NCI-H1930 (cell line): ENCODE data around the gene TRIM28.
"Not testable (repeated sequence)": the region's sequence is repeated elsewhere in the genome, so short reads cannot be mapped to it uniquely, and the experiment has no call there.

Source experiments
- DNase-seq, 2 experiments: peaks; one replicate each; lab custom pipeline; 2025; lab: John Stamatoyannopoulos, UW

TRIM28 gene

DNA sequence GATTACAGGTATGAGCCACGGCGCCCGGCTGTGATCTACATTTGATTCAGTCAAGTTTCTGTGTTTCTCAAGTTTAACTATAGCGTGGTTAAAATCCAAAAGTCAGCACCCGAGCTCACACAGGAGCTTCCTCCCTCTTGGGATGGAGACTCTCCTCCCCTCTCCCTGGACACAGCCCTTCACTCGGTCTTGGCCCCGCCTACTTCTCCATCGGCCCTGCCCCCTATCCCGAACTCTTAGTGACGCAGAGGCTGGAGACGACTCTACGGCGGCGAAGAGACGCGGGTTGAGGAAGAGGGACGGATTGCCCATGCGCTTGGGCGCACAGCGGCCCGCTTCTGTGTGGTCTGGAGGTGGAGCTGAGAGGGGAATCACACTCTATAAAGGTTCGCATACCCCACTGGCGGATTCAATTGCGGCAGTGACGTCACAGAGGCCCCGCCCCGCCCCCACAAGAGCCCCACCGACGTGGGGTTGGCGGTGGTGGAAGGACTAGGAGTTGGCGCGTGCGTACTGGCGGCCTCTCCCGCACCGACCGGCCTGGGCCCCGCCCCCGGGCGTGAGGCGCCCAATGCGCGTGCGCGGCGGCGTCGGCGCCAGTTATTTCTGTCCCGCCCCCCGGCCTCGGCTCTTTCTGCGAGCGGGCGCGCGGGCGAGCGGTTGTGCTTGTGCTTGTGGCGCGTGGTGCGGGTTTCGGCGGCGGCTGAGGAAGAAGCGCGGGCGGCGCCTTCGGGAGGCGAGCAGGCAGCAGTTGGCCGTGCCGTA is at the start of gene TRIM28:
Gene TRIM28 (plus strand): TSS at position 239 of the 765 bp plus-strand sequence. CDS start 694 bp downstream, outside the sequence.
- DNase-seq, result no peak

GRCh38 chr19:58497634-58498170 is 46.2 kb upstream of the TRIM28 start:
- no peak for DNase-seq

- DNase-seq, result no peak
These were observed 45.4 kb upstream of the TRIM28 start for GRCh38 chr19:58498316-58499020.

DNA sequence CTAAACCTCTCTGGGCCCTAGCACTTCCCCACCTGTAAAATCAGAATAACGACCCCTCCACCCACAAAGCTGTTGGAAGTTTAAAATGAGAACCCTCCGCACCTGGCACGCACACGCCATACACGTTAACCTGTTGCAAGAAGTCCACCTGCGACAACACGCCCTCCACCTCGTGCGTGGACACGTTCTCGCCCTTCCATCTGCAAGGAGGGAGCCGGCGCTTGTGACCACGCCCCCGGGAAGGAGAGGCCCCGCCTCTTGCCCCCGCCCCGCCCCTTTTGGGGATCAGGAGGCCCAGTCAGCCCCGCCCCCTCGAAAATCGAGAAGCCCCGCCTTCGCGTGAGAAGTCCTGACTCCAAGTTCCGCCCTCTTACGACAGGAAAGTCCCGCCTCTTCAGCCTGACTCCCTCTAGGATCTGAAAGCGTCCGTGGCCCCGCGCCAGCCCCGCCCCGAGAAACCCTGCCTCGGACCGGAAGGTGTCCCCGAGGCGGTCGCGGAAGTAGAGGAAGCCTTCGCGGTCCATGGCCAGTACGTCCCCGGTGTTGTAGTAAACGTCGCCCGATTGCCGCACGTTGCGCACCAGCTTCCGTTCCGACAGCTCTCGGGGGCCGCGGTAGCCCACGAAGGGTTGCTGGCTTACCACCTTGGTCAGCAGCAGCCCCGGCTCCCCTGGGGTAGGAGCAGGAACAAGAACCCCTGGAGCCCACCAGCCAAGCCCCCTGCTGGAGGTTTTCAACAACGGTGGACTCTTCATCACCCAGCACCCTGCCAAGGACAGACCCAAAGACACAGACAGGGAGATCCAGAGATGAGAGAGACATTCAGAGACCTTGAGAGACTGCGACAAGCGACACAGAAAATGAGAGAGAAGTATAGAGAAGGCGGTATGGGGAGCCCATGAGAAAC is 44.6 kb upstream of the TRIM28 start:
- DNase-seq, result peak; percentile 99 to 100

DNA sequence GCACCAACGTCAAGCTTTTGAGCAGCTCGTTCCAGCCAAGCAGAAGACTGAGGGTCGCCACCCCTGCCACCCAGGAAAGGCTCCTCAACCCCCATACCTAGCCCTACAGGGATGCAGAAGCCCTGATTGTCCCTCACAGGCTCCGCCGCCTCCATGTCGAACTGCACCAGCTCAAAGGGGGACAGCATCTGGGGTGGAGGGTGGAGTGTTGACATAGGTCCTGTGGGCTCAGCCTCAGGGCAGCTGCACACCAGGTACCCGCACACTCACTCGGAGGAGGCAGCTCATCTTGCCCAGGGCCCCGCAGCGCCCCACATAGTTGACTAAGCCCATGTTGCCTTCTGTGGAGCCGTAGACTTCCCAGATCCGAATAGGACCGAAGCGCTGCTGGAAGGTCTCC is 43.6 kb upstream of the TRIM28 start:
- DNase-seq, result no peak

GRCh38 chr19:58507602-58508223 is 36.2 kb upstream of the TRIM28 start:
- DNase-seq, result not testable (repeated sequence)

DNA sequence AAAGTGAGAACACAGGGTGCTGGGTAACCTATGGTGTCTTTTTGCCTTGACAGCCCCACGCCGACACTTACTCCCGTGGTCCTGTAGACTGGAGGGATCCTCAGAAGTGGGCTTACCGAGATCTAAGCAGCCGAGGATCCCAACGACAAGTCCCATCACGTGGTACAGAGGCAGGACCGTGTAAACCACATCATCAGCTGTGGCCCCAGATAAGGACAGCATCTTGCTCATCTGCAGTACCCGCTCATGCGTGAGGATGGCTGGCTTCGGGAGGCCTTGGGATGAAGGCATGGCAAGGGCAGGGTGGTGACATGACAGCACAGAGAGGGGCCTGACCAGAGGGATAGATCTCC is 34.2 kb upstream of the TRIM28 start:
- no peak for DNase-seq

DNA sequence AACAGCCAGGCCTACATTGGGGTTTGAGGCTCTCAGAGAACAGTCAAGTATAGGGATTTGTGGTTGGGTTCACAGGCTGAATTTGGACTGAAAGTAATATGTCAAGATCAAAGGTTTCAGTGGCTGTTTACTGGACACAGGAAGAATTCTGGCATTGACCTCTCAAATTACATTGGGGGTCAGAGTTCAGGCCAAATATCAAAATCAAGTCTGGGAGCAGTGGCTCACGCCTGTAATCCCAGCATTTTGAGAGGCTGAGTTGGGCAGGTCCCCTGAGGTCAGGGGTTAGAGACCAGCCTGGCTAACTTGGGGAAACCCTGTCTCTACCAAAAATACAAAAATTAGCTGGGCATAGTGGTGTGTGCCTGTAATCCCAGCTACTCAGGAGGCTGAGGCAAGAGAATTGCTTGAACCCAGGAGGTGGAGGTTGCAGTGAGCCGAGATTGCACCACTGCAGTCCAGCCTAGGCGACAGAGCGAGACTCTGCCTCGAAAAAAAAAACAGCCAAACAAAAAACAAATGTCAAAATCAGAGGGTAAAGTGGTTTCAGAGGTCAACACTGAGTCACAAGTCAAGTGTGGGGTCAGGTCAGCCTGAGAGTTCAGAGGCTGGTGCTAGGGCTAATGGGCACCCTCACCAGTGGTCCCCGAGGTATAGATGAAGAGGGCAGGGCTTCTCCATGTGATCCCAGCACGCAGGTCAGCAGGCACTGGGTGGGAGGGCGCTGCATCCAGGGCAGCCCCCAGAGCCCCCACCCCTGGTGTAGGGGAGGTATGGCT is 33.6 kb upstream of the TRIM28 start:
- no peak for DNase-seq

DNA sequence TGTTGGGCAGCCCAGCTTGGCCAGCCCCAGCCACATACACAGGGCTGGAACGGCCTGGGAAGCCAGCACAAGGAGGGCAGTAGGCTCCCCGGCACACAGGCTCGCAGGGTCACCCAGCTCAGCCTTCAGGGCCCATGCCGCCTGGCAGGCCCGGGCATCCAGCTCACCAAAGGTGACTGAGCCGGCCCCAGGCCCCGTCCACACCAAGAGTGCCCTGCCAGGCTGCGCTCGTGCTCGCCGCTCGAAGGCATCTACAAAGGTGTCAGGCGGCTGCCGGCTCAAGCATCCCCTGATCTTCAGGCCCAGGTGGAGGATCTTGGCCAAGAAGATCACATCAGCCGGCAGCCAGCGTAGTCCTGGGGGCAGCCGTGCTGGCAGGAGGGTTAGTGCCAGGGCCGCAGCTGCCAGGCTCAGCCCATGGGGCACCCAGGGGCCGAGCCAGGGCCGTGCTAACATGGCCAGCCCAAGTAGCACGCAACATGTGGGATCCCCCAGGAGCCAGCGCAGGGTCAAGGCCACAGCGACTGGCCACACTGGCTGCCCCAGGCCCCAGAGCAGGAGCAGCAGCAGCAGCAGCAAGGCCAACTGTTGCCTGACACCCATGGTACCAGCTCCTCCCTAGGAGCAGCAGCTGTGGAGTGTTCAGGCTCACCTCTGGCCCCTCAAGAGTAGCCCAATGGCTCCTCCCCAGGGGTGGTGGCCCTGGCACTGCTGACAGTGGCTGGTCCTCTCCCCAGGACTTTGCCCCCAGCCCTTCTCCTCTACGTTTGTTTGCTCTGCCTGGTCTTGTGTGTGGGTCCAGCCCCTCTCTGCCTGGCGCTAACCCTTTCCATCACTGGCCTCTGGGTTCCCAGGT is 32.3 kb upstream of the TRIM28 start, which contains the start of gene SLC27A5:
Gene SLC27A5 (minus strand): TSS at position 640 of the 856 bp plus-strand sequence. CDS start 37 bp downstream, at position 603.
- no peak for DNase-seq

GRCh38 chr19:58513213-58513693 is 30.6 kb upstream of the TRIM28 start:
- no peak for DNase-seq

DNA sequence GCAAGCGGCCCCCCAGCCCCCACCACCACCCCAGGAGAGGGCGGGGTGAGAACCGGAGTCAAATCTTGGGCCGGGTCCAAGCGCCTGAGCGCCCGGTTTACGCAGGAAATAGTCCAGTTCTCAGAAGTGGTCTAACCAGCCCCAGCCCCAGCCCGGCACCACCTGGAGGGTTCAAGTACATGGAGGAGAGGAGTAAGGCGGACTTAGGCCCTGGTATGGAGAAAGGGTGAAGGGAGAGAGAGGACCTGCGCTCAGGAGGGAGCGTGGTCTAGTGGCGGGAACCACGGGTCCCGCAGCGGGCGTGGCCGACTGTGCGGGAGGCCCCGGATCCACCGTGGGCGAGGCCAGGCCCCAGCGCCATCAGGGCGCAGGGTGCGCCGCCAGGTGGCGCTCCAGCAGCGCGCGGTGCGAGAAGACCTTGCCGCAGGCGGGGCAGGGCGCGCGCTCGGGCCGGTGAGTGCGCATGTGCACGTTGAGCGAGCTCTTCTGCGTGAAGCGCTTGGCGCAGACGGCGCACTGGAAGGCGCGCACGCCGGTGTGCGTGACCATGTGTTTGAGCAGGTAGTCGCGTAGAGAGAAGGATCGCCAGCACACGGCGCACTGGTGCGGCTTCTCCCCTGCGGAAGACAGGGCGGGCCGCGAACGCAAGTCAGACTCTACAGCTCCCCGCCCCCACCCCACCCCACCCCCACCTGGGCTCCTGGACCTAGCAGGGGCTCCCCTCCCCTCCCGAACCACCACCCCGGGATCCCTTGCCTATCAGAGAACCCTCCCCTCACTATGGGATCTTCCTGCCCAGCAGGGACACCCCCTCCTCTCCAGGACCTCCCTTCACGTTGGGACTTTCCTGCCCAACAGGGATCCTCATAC is 29.9 kb upstream of the TRIM28 start:
- peak; percentile 96 to 99 for DNase-seq

- no peak for DNase-seq
These were observed 29.3 kb upstream of the TRIM28 start for GRCh38 chr19:58514564-58515022.

DNA sequence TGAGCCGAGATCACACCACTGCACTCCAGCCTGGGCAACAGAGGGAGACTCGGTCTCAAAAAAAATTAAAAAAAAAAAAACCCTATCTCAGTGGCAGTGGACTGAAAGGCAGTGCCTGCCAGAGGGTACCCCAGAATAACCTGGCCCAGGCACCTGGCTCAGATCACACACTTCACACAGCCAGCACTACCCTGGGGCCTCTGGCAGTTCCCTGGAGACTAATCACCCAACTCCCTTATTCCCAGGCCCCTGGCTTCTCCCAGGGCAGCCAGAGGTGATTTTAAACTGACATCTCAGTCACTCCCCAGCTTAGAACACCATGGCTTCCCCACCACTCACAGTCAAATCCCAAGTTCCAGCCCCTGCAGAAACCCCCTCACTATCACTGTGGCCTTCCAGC is 28.6 kb upstream of the TRIM28 start:
- no peak for DNase-seq

GRCh38 chr19:58516246-58516836 is 27.5 kb upstream of the TRIM28 start:
- no peak for DNase-seq

- DNase-seq, result peak; percentile 61 to 80
These were observed 26.7 kb upstream of the TRIM28 start for GRCh38 chr19:58516964-58517833.

DNA sequence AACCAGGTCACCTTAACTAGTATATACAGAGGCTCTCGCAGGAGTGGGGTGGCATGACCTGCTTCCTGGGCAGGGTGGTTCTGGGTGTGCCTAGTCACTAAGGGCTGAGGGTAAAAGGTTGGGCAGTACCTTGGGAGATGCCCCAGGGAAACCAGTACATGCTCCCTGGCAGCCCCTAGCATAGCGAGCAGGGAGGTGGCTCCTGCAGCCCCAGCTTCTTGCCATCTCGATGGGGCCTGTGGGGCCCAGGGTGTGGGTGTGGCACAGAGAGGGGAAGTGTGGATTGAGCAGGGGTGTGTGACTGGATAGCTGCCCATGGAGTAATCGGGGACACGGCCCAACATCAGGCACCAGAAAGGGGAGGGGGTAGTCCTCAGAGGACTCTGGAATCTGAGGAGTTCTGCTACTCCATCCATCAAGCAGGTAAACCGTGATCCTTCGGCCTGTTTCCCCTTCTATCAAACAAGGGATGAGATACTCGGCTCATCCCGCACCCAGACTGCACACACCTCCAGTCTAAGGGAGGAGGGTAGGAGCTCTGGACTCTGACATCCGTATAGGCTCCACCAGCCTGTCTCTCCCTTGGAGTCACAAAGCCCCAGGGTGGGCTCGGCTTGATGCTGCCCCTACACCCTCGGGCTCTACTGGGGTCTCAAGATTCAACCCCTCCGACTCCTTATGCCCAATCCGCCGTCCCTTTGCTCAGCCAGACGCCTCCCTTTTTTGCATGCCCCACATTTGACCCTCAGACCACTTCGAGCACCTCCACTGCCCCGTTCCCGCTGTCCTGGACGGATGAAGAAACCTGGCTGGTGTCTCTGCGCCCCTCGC is 25.4 kb upstream of the TRIM28 start:
- no peak for DNase-seq

GRCh38 chr19:58519087-58519354 is 24.8 kb upstream of the TRIM28 start:
- DNase-seq, result peak; percentile 51 to 77
